HG02759 (cell line): ENCODE results near the gene TMOD1.

ENCODE experiments used
- ATAC-seq: cut with Tn5 transposase; IDR thresholded peaks from one replicate; pipeline ENCODE4 v1.9.1; 2021; ENCODE audit warnings: mild to moderate bottlenecking, moderate library complexity; ENCODE audit not compliant: unreplicated experiment

Gene TMOD1

DNA sequence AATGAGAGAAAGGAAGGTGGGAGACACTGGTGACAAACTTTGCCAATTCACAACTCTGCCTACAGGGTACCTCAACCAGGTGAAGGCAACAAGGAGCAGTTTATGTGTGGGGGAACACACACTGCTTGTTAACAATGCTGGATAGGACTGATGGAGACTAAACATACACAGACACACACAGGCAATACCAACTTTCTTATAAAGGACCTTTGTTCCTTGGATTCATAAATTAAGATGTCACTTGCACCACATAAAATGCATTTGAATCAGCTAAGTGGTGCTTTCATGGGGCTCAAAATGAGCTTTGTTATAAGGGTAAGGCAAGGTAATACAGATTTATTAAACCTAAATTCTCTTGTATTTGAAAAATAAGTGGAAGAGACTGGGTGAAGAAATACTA is 127.7 kb downstream of the TMOD1 start:
- no peak for ATAC-seq

DNA sequence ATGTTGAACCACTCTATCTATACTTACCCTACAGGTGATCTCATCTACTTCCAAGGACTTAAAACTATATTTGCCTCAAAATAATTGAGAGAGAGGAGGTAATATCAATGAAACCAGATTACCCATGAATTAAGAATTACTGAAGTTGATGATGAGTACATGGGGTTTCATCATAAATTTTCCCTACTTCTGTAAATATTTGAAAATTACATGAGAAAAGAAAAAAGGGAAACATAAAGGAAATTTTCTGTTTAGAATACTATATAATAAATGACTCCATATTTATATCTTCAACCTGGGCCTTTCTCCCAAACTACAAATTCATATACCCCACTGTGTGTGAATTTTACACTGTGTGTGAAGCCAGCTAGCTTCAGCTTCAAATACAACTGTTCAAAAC is 129.1 kb downstream of the TMOD1 start:
- no peak for ATAC-seq

DNA sequence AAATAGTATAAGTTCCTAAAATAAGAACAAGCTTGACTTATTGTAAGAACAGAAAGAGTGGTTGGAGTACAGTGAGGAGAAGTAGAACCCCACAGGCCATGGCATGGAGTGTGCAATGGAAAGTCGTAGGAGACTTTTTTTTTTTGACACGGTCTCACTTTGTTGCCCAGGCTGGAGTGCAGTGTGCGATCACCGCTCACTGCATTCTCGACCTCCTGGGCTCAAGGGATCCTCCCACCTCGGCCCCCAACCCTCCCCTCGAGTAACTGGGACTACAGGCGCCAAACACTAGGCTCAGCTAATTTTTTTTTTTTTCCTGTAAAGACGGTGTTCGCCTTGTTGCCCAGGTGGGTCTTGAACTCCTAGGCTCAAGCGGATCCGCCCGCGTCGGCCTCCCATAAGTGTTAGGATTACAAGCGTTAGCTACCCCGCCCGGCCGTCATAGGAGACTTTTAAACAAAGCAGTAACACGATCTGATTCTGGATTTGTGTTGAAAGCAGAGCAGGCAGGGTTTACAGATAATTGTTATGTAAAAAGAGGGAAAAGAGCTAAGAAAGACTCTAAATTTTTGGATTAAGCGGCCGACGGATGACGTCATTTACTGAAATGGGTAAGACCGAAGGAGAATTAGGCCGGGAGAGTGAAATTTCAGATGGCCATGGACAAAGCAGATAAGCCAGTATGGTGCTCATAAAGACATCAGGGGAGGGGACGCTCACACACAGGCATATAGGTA is 130.9 kb downstream of the TMOD1 start:
- ATAC-seq, result peak; percentile 4

DNA sequence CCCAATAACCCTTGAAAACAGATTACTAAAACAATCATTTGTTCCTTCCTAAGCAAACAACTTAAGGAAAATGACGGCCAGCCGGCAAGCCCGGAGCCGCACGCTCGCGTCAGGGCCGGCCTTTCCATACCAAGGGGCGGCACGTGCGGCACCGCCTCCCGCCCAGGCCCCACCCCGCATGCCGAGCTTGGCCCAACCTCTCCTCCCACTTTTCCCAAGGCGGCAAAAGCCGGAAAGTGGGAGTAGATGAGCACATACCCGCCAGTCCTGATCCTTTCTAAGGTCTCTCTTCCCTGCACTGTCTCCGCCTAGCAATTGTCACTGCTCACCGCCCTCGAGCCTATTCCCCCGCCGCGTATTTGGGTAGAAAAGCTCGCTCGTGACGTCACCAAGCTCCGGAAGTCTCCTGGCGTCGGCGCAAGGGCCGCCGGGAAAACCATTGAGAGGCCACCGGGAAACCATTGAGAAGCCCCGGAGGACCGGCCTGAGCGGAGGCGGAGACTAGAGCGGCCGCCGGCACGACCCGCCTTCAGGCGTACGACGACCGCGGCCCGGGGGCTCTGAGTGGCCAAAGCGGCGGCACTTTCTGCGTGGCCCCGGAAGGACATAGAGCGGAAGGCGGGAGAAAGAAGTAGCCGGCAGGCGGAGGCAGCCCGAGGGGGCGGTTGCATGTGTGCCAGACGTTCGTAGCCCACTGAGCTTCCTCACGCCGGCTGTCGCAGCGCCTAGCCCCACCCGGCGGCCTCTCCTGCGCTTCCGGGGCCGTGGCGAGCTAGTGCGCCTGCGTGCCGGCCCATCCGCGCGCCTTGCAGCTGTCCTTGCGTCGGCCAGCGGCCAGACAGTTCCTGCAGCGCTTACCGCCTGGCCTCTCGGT is 131.8 kb downstream of the TMOD1 start, which contains the start of the genes NCBP1 and TSTD2:
TSS of gene NCBP1 (plus strand) at position 837 of the 874 bp plus-strand sequence. CDS start 61 bp downstream, outside the sequence.
TSS of gene TSTD2 (minus strand) at position 384 of the 874 bp plus-strand sequence. CDS start 5,806 bp downstream, outside the sequence.
- peak; percentile 87 for ATAC-seq

DNA sequence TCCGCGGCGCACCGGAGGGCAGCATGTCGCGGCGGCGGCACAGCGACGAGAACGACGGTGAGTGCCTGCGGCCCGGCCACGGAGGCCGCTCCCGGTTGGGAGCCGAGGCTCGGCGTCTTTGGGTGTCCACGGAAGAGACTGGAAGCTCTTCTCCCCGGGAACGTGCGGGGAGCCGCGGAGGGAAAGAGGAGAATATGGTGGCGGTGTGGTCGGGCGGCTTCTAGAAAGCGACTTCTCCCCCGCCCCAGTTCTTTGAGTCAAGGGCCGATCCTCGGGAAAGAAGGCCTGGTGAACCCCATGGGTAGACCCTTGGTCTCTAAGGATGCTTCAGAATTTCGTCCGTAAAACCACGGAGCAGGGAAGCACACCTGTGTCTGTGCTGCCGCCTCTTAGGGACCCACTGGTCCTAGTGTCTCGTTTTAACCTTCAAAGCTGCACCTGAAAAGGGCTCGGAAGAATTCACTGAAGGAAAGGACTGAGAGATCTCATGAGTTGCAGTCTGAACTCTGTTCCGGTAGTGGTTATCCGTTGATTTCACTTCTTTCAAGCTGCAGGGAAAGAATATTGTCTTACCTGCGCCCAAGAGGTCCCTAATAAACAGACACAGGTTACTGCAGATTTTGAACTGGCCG is 132.5 kb downstream of the TMOD1 start:
- no peak for ATAC-seq

DNA sequence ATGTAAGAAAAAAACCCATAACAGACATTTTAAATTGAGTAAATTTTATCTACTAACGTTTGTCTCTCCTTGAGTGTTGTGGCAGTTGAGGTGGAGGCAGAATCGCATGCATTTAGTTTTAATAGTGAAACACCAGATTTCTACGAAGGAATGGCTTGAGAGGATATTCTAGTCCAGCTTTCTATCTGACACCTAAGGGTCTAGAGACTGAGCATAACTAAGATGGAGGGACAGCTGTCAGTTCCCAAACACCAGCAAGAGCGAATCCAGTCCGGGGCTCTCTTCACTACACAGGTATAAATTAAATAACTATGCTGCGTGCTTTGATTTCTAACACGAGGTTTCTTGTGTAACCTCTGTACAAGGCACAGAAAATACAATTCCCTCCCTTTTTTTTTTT is 133.6 kb downstream of the TMOD1 start:
- ATAC-seq, result no peak

DNA sequence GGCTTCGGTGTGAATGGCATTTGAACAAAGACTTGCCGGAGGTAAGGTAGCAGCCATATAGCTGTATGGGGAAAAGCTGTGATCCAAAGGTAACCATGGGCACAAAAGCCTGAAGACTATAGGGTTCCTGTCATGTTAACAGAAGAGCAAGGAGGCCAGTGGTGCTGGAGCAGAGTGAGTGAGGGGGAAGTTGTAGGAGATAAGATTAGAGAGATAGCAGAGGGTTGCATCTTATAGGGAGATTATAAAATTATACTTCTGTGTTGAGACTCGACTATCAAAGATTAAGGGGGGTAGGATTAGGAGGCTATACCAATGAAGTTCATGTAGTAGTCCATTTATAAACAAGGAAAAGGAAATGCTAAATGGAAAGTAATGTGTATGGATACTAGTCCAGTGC is 135.4 kb downstream of the TMOD1 start:
- ATAC-seq, result no peak

DNA sequence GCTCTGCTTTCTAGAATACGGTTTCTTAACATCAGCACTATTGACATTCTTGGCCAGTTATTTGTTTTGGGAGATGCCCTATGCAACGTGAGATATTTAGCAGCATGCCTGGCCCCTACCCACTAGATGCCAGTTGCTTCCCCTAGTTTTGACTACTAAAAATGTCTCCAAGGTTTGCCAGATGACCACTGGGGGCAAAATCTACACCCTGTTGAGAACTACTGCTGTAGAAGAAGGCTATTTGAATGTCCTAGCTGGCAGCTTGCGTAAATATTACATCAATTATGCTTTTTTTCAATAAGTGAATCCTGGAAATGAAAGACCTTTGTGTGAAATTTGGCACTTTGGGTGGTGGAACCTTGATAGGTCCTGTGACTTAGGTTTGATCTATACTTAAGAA is 137.2 kb downstream of the TMOD1 start:
- ATAC-seq, result no peak

DNA sequence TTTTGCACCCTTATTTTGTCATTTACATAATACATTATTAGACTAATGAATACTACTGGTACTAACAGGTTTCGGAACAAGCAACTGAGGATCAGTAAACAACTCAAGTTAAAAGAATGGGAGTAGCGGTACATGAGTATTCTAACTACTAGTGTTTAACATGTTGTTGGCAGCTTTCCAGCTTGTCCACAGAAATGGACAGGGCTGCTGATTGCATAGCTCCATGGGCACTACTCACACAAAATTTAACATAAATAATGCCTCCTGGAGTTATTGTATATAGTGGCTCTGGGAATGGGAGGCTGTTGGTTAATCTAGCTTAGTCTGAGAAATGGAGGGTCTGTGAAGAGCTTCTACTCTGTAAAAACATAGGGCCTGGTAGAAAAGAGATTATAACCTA is 138.9 kb downstream of the TMOD1 start:
- no peak for ATAC-seq

DNA sequence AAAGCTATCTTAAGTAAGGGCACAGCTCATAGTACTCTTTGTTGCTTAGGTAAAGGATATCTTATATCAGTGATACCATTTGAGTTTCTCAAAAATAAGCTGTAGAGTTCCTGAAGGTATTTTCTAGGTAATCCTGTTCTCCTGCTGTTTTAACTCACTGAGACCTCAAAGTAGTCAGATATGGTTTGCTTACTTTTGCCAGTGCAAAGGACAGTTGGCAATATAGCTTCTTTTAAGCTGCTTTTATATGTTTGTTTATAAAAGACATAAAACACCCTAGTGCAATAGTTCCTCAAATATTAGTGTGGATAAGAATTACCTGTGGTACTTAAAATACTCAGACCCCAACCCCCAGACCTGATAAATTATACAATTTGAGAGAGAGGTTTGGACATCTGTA is 144.3 kb downstream of the TMOD1 start:
- ATAC-seq, result no peak

DNA sequence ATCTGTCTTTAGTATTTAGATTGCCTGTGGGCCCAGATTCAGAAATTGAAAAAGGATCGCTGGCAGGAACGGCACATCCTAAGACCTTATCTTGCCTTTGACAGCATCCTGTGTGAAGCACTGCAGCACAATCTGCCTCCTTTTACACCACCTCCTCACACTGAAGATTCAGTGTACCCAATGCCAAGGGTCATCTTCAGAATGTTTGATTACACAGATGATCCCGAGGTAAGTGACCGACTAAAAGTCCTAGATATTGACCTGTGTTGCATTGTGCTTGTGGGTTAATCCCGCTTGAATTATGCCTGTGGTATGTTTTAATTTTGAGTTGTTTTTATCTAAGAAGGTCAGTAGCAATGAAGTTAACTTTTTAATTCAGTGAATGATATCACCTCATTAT is 146.5 kb downstream of the TMOD1 start:
- no peak for ATAC-seq
